H9 (cell line): Measurements from ENCODE around the gene ROBO4. TPM values are rescaled to one million over a fixed set of nuclear protein-coding genes. Genes with fewer than 3 reads are reported as not detected.

Experiments used
- DNase-seq: peaks from one replicate; pipeline ENCODE4 v3.0.0-alpha.2; 2017
- H2AFZ ChIP-seq: one replicate; pipeline ENCODE4 v1.6.1; 2013; ENCODE audit warnings: mild to moderate bottlenecking, low read length, control low read depth, moderate library complexity
- H2AK5ac ChIP-seq: 2 replicates; pipeline ENCODE4 v1.6.1; 2013; ENCODE audit warnings: low read length, control low read depth, mixed read lengths; ENCODE audit not compliant: insufficient read length
- H2BK120ac ChIP-seq: one replicate; pipeline ENCODE4 v1.6.1; 2013; ENCODE audit warnings: low read depth, mild to moderate bottlenecking, low read length, control low read depth, inconsistent platforms; ENCODE audit not compliant: poor library complexity, severe bottlenecking
- H2BK12ac ChIP-seq: 2 replicates; pipeline ENCODE4 v1.6.1; 2013; ENCODE audit warnings: low read length, control low read depth, mixed read lengths, low read depth; ENCODE audit not compliant: insufficient read length
- H2BK15ac ChIP-seq: 2 replicates; pipeline ENCODE4 v1.6.1; 2013; ENCODE audit warnings: low read depth, low read length, control low read depth
- H2BK20ac ChIP-seq: one replicate; pipeline ENCODE4 v1.6.1; 2013; ENCODE audit warnings: low read depth, mild to moderate bottlenecking, low read length, control low read depth, inconsistent platforms; ENCODE audit not compliant: poor library complexity, severe bottlenecking
- H2BK5ac ChIP-seq: 2 replicates; pipeline ENCODE4 v1.6.1; 2013; ENCODE audit warnings: low read length, control low read depth, mixed read lengths; ENCODE audit not compliant: insufficient read length
- H3K14ac ChIP-seq: 2 replicates; pipeline ENCODE4 v1.6.1; 2013; ENCODE audit warnings: low read length, control low read depth; ENCODE audit not compliant: insufficient read depth
- H3K18ac ChIP-seq: 2 replicates; pipeline ENCODE4 v1.6.1; 2013; ENCODE audit warnings: low read depth, mild to moderate bottlenecking, mixed read lengths, low read length, control low read depth; ENCODE audit not compliant: insufficient read length
- H3K23ac ChIP-seq: 2 replicates; pipeline ENCODE4 v1.6.1; 2013; ENCODE audit warnings: low read length, control low read depth, mixed read lengths, low read depth; ENCODE audit not compliant: insufficient read length
- H3K23me2 ChIP-seq: 2 replicates; pipeline ENCODE4 v1.6.1; 2013; ENCODE audit warnings: low read depth, mild to moderate bottlenecking, mixed read lengths, low read length, control low read depth; ENCODE audit not compliant: insufficient read length, poor library complexity, severe bottlenecking
- H3K27ac ChIP-seq: 2 replicates; pipeline ENCODE4 v1.5.1; 2013; ENCODE audit warnings: low read length, control low read depth, mixed read lengths, low read depth; ENCODE audit not compliant: insufficient read length
- H3K27me3 ChIP-seq: 2 replicates; pipeline ENCODE4 v1.6.1; 2013; ENCODE audit warnings: low read length, control low read depth, inconsistent platforms; ENCODE audit not compliant: insufficient read depth
- H3K4ac ChIP-seq: 2 replicates; pipeline ENCODE4 v1.6.1; 2013; ENCODE audit warnings: low read depth, mild to moderate bottlenecking, control low read depth, inconsistent platforms, low read length, moderate library complexity
- H3K4me1 ChIP-seq: 2 replicates; pipeline ENCODE4 v1.6.1; 2013; ENCODE audit warnings: low read length, control low read depth, inconsistent platforms; ENCODE audit not compliant: insufficient read depth
- H3K4me2 ChIP-seq: 2 replicates; pipeline ENCODE4 v1.6.1; 2013; ENCODE audit warnings: low read length, control low read depth, mixed read lengths; ENCODE audit not compliant: insufficient read length, insufficient read depth
- H3K56ac ChIP-seq: 2 replicates; pipeline ENCODE4 v1.6.1; 2013; ENCODE audit warnings: low read depth, mild to moderate bottlenecking, mixed read lengths, low read length, control low read depth; ENCODE audit not compliant: insufficient read length
- H3K79me1 ChIP-seq: 2 replicates; pipeline ENCODE4 v1.6.1; 2013; ENCODE audit warnings: low read depth, mild to moderate bottlenecking, moderate library complexity, low read length, control low read depth, inconsistent platforms; ENCODE audit not compliant: insufficient read depth, poor library complexity, severe bottlenecking
- H3K79me2 ChIP-seq: 2 replicates; pipeline ENCODE4 v1.6.1; 2013; ENCODE audit warnings: low read length, control low read depth, inconsistent platforms; ENCODE audit not compliant: insufficient read depth
- H3K9ac ChIP-seq: 2 replicates; pipeline ENCODE4 v1.6.1; 2013; ENCODE audit warnings: low read length, control low read depth, mixed read lengths; ENCODE audit not compliant: insufficient read length; ENCODE audit errors: extremely low read depth
- H3K9me3 ChIP-seq: one replicate; pipeline ENCODE4 v1.6.1; 2013; ENCODE audit warnings: low read depth, low read length, inconsistent platforms; ENCODE audit not compliant: control insufficient read depth
- H3T11ph ChIP-seq: one replicate; pipeline ENCODE4 v1.6.1; 2013; ENCODE audit warnings: mild to moderate bottlenecking, low read length, control low read depth, inconsistent platforms
- H4K20me1 ChIP-seq: one replicate; pipeline ENCODE4 v1.6.1; 2013; ENCODE audit not compliant: control insufficient read depth, insufficient read length, insufficient read depth
- H4K5ac ChIP-seq: 2 replicates; pipeline ENCODE4 v1.6.1; 2013; ENCODE audit warnings: low read depth, mild to moderate bottlenecking, mixed read lengths, low read length, control low read depth; ENCODE audit not compliant: insufficient read length
- H4K8ac ChIP-seq: replicated peaks from 2 replicates; pipeline ENCODE4 v1.6.1; 2013; ENCODE audit warnings: low read length, control low read depth, mixed read lengths, low read depth; ENCODE audit not compliant: insufficient read length
- H4K91ac ChIP-seq: 2 replicates; pipeline ENCODE4 v1.6.1; 2013; ENCODE audit warnings: low read depth, mild to moderate bottlenecking, moderate library complexity, mixed read lengths, low read length, control low read depth; ENCODE audit not compliant: insufficient read length
- H3K27ac Mint-ChIP-seq, 3 experiments: 2 replicates in 2 of 3; 3 replicates in 1 of 3; pipeline ENCODE4 v1.8.0; 2020 to 2021; ENCODE audit warnings: mixed read lengths in 3 of 3, mild to moderate bottlenecking in 1 of 3, moderate library complexity in 1 of 3
- H3K27me3 Mint-ChIP-seq: 2 replicates; pipeline ENCODE4 v1.8.0; 2021; ENCODE audit warnings: low read depth, mild to moderate bottlenecking, moderate library complexity, mixed read lengths
- H3K36me3 Mint-ChIP-seq, 3 experiments: 2 replicates in 2 of 3; 3 replicates in 1 of 3; pipeline ENCODE4 v1.8.0; 2020 to 2021; ENCODE audit warnings: low read depth in 3 of 3, mixed read lengths in 3 of 3; ENCODE audit not compliant: insufficient read depth in 1 of 3
- H3K4me1 Mint-ChIP-seq, 2 experiments: 2 replicates each; pipeline ENCODE4 v1.8.0; 2020; ENCODE audit warnings: mixed read lengths in 2 of 2
- H3K4me3 Mint-ChIP-seq, 2 experiments: 2 replicates in 1 of 2; 3 replicates in 1 of 2; pipeline ENCODE4 v1.8.0; 2020 to 2021; ENCODE audit warnings: mild to moderate bottlenecking in 2 of 2, mixed read lengths in 2 of 2, moderate library complexity in 1 of 2
- H3K9me3 Mint-ChIP-seq, 2 experiments: 2 replicates in 1 of 2; 3 replicates in 1 of 2; pipeline ENCODE4 v1.8.0; 2020; ENCODE audit warnings: mild to moderate bottlenecking in 2 of 2, mixed read lengths in 2 of 2, moderate library complexity in 1 of 2
- CTCF ChIP-seq: fragments of 200-600 bp; sonication (generic); conservative IDR thresholded peaks from 3 replicates; pipeline ENCODE4 v1.8.0; 2021; ENCODE audit warnings: antibody characterized with exemption, mild to moderate bottlenecking
- WGBS: extraction: QIAGEN DNeasy Blood & Tissue Kit; methylation state at CpG from one replicate; pipeline ENCODE4 v1.1.7; 2013; ENCODE audit warnings: missing lambda C conversion rate, low lambda C conversion rate, mixed read lengths; ENCODE audit not compliant: insufficient read length; ENCODE audit errors: extremely low coverage; 5-methylcytosine and 5-hydroxymethylcytosine counted together
- total RNA-seq: library from RNA; stranded (reverse); gene quantifications from 2 replicates; pipeline ENCODE4 v1.2.1, GENCODE V29; 2021

ROBO4 gene
- total RNA-seq, 1 experiment from 2014 or later = not detected

- H3K9me3 ChIP-seq = no peaks in the 10 kb centered on the region
- Mint-ChIP-seq H3K4me1 (peaks cover 20 to 29% of the 10 kb centered on the region in 2 experiments), H3K36me3 (no peaks in the 10 kb centered on the region; a peak in 1 of 7 replicates), H3K9me3 (peaks cover 0 to 3% of the 10 kb centered on the region in 2 experiments; a peak in 1 of 5 replicates), H3K27me3 (peaks cover 18% of the 10 kb centered on the region), H3K4me3 (no peak overlapping the region), H3K27ac (peak overlapping the region in 1 of 3 experiments; percentile 68; a peak in 1 of 7 replicates)
- H2BK20ac ChIP-seq = no peak overlapping the region
- H2BK12ac ChIP-seq = no peak overlapping the region
- no peak overlapping the region for H3K9ac ChIP-seq
- H3K4me1 ChIP-seq = no peaks in the 10 kb centered on the region
- H3K27ac ChIP-seq = no peak overlapping the region
- H3T11ph ChIP-seq = no peak overlapping the region
- no peak overlapping the region for H2AFZ ChIP-seq
- H3K4ac ChIP-seq = no peak overlapping the region
- no peak overlapping the region for H3K14ac ChIP-seq
- no peak overlapping the region for H3K23ac ChIP-seq
- H4K5ac ChIP-seq = no peak overlapping the region
- no peaks in the 10 kb centered on the region for H3K79me1 ChIP-seq
- no peak overlapping the region for H4K91ac ChIP-seq
- no peak overlapping the region for H3K4me2 ChIP-seq
- H2BK5ac ChIP-seq = no peak overlapping the region
- H3K23me2 ChIP-seq = peaks cover 6% of the 10 kb centered on the region
- no peak overlapping the region for H2BK15ac ChIP-seq
- H3K56ac ChIP-seq = no peak overlapping the region
- no peak overlapping the region for H2BK120ac ChIP-seq
- H3K27me3 ChIP-seq = peaks cover 6% of the 10 kb centered on the region; the same call in 1 of the 2 replicates
- no peaks in the 10 kb centered on the region for H3K79me2 ChIP-seq
- no peak overlapping the region for H2AK5ac ChIP-seq
- H4K8ac ChIP-seq = no peak overlapping the region
- no peak overlapping the region for H3K18ac ChIP-seq
- no CpG with 5 or more reads among the region's 16 CpGs for WGBS
- no peak for TF ChIP-seq CTCF
- H4K20me1 ChIP-seq = no peaks in the 10 kb centered on the region
- peak; percentile 9 for DNase-seq
These were observed 18.0 kb downstream of the ROBO4 start for GRCh38 chr11:124879493-124880289.
